Measurements from ENCODE around the gene STAB1.

- TF ChIP-seq CTCF (IDR thresholded peaks at IDR 0.05) (no peak), EZH2 (IDR thresholded peaks at IDR 0.05) (no peak), EZH2phosphoT487 (IDR thresholded peaks at IDR 0.05) (no peak)
Measured at GRCh38 chr3:52520141-52520667, 25.1 kb downstream of the STAB1 start.

All from neural progenitor cell (in vitro differentiated cells).